ENCODE data around the gene MTHFD1L. TPM values are rescaled to one million over a fixed set of nuclear protein-coding genes. Genes with fewer than 3 reads are reported as not detected.

MTHFD1L gene
- total RNA-seq, 1 donor, result 4.0 TPM

DNA sequence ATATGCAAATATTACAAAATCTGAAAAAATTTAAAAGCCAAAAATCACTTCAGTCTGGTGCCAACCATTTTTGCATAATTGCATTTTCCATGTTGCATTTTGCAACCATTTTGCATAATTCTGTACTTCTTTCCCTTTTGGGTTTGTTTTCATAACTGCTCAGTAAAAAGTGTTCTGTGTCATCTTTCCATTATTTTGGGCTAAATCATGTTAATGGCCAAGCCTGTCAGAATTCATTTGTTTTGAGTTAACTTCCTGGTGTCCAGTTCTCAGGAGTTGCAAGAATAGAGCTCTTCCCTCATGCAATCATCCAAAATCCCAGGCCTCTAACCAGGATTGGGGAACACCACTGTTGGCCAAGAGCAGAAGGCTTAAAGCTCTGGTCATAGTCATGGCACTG, 133.6 kb downstream of the MTHFD1L start:
- H3K9me3 ChIP-seq (ENCODE audit: low read depth, low read length), result no peaks in the 10 kb centered on the region
- peaks cover 8% of the 10 kb centered on the region for H3K4me1 ChIP-seq (ENCODE audit: insufficient read depth, low read length)
- no peak overlapping the region for H3K4me3 ChIP-seq (ENCODE audit: low read length)
- no peaks in the 10 kb centered on the region for H3K27me3 ChIP-seq (ENCODE audit: insufficient read depth, low read length)

DNA sequence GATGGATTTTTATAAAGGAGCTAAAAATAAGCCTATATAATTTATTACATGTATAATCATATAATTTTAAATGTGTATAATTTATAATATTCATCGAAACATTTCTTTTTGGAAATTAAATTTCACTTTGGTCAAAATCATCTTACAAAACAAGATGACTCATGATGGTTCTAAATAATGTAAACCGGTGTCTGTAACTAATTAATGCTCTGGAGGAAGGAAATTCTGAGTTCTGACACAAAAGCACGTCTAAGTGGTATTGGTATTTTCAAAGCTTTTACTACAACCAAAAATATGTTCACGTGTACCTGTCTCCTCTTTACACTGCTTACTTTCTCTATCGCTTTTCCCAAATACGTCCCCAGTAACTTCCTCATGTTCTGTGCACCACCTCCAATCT, 134.1 kb downstream of the MTHFD1L start:
- Histone ChIP-seq H3K27me3 (ENCODE audit: insufficient read depth, low read length) (no peaks in the 10 kb centered on the region), H3K4me3 (ENCODE audit: low read length) (no peak overlapping the region), H3K4me1 (ENCODE audit: insufficient read depth, low read length) (peaks cover 13% of the 10 kb centered on the region), H3K9me3 (ENCODE audit: low read depth, low read length) (no peaks in the 10 kb centered on the region)

DNA sequence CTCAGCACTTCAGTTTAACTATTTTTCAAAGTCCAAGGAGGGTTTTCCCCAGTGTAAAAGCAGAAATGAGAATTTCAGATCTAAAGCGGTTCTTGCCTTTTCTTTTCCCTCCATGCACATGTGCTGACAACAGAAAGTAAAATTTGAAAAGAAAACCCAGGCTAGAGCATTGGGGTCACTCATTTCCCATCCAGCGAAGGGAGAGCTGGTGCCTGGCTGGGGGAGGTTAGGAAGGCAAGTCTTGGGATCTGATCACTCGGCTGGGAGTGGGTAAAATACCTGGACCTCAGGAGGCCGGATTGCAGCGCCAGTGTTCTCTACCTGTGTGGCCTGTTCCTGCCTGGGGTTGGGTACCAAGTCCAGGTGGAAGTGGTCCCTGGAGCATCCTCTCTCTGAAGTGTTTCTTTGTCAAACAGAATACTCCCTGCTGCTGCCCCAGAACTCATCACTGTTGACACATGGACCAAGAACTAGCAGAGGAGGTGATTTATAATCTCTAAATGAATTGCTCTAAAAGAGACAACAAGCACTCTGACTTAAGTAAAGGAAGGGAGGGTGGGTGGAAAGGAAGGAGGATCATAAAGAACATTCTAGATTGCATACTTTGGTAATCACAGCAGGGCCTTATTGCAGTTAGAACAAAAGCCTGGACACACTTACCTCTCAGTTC, 136.0 kb downstream of the MTHFD1L start:
- Histone ChIP-seq H3K4me1 (ENCODE audit: insufficient read depth, low read length) (peaks cover 30% of the 10 kb centered on the region), H3K27me3 (ENCODE audit: insufficient read depth, low read length) (no peaks in the 10 kb centered on the region), H3K4me3 (ENCODE audit: low read length) (no peak overlapping the region), H3K9me3 (ENCODE audit: low read depth, low read length) (no peaks in the 10 kb centered on the region)

DNA sequence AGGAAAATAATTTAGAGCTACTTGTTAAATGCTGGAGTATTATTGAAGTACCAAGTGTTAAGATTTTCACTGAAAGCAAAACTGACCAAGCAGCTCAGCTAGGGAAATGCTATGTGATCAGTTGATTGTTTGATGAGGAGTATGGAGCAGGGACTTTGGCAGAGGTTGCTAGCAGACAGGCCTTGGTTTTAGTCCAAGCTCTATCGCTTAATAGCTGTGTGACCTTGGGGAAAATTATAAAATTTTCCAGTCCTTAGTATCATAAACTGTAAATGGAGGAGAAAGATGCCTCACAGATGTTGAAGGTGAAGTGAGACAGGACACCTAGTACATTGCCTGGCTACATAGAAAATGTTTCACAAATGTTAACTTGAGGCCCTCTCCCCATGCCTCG, 136.6 kb downstream of the MTHFD1L start:
- Histone ChIP-seq H3K4me1 (ENCODE audit: insufficient read depth, low read length) (peaks cover 36% of the 10 kb centered on the region), H3K4me3 (ENCODE audit: low read length) (no peak overlapping the region), H3K27me3 (ENCODE audit: insufficient read depth, low read length) (no peaks in the 10 kb centered on the region), H3K9me3 (ENCODE audit: low read depth, low read length) (no peaks in the 10 kb centered on the region)

DNA sequence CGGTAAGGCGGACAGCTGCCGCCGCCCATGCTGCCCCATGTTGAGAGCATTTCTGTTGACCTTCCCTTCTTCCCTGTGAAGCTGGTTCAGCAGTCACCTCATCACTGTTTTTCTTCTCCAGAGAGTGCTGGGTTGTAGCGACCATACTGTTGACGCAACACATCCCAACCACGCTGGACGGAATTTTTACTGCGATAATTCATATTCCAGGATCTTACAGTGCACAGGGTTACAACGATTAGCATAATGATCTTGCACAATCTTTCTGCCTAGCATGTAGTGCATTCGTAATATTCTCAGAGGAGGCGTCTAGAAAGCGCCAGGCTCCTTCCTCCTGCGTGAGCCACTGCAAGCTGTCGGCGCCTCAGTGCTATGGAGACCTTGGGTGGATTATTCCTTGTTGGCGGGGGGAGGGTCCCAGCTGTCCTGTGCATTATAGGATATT, 137.0 kb downstream of the MTHFD1L start:
- peaks cover 39% of the 10 kb centered on the region for H3K4me1 ChIP-seq (ENCODE audit: insufficient read depth, low read length)
- H3K27me3 ChIP-seq (ENCODE audit: insufficient read depth, low read length), result no peaks in the 10 kb centered on the region
- H3K4me3 ChIP-seq (ENCODE audit: low read length), result no peak overlapping the region
- no peaks in the 10 kb centered on the region for H3K9me3 ChIP-seq (ENCODE audit: low read depth, low read length)

DNA sequence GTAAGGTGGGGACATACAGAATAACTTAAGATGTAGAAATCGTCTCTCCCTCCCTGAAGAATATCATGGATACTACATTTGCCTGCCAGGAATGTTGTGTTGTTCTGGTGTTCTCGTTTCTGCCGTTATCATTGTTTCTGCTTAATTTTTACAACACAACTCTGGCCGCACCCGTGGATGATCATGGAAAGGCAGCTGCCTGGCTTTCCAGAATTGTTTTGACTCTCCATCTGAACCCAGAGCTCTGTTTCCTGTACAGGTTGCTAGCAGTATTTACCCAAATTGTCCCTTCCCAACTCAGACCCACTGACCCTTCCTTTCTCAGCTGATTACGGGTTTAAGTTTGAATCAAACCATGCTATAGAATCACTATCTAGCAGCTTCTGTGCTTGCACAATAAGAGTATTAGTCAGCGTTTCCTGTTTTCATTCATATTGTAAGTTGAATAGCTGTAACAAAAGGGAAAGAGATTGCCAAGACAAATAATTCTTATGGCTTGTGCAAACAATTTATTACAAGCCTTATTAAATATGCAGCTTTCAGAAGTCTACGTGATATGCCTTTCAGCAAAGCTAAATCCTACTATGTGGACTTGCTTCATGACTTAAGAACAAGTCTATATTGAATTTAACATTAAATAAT, 139.0 kb downstream of the MTHFD1L start:
- Histone ChIP-seq H3K4me1 (ENCODE audit: insufficient read depth, low read length) (peaks cover 39% of the 10 kb centered on the region), H3K27me3 (ENCODE audit: insufficient read depth, low read length) (no peaks in the 10 kb centered on the region), H3K9me3 (ENCODE audit: low read depth, low read length) (no peaks in the 10 kb centered on the region), H3K4me3 (ENCODE audit: low read length) (no peak overlapping the region)

DNA sequence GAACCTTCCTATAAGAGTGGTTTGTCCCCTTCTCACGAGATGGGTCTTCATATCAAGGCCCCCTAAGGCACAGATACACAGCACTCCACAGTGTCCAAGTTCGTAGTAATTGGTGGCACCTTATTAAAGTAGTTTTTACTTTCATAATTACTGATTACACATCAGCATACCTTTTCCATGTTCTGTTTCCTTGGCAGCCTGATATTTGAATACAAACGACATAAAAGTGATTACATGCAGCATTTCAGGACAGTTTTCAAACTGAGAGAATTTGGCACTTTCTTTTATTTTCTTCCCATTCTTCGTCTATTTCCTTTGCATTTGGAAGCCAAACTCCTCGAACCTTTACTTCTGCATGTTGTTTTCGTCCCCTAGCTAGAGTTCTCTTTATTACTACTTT, 139.7 kb downstream of the MTHFD1L start:
- Histone ChIP-seq H3K4me1 (ENCODE audit: insufficient read depth, low read length) (peaks cover 39% of the 10 kb centered on the region), H3K27me3 (ENCODE audit: insufficient read depth, low read length) (no peaks in the 10 kb centered on the region), H3K9me3 (ENCODE audit: low read depth, low read length) (no peaks in the 10 kb centered on the region), H3K4me3 (ENCODE audit: low read length) (no peak overlapping the region)

DNA sequence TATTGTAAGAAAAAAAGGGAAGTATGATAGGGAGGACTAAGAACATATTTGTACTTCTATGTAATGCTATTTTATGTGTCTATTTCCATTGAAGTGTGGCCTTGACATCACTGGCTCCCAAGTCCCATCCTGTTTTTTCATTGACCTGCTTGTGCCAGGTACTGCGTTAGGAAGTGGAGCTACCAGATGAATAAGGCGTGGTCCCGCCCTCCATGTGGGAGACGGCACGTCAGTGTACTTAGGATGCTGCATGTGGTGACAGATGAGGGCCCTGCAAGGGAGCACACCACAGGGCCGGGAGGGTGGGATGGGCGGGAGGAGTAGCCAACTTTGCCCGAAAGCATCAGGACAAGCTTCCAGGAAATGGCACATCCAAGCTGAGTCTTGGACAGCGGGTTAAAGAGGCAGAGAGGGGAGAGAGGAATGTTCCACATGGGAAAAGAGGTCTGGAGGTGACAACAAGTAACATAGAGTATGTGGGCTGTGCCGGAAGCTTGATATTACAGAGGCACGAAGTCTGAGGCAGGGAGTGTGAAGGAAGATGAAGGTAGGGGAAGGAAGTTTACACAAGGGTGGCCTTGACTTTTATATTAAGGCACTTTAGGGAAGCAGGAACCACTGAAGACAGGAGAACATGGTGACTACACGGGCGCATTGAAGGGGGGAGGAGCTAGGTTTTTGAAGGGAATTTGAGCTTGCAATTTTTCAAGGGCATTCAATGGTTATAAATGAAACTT, 140.6 kb downstream of the MTHFD1L start:
- Histone ChIP-seq H3K4me1 (ENCODE audit: insufficient read depth, low read length) (peaks cover 39% of the 10 kb centered on the region), H3K9me3 (ENCODE audit: low read depth, low read length) (no peaks in the 10 kb centered on the region), H3K4me3 (ENCODE audit: low read length) (no peak overlapping the region), H3K27me3 (ENCODE audit: insufficient read depth, low read length) (no peaks in the 10 kb centered on the region)

DNA sequence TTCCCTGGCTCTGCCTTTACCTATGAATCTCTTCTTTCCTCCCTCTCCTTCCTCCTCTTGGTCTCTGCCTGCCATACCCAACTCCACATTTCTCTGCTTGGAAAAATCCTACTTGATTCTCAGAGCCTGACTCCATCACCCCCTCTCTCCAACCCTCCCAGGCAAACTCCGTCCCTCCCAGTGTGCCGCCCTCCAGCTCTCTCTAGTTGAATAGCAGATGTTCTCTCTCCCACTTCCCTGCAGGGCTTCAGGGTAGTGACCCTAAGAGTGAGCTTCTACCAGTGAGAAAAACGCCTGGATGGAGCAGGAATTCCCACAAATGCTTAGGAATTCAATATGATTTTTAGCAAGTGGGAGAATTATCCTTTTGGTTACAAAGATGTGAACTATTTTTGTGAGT, 141.6 kb downstream of the MTHFD1L start:
- Histone ChIP-seq H3K4me1 (ENCODE audit: insufficient read depth, low read length) (peaks cover 39% of the 10 kb centered on the region), H3K4me3 (ENCODE audit: low read length) (no peak overlapping the region), H3K9me3 (ENCODE audit: low read depth, low read length) (no peaks in the 10 kb centered on the region), H3K27me3 (ENCODE audit: insufficient read depth, low read length) (no peaks in the 10 kb centered on the region)

DNA sequence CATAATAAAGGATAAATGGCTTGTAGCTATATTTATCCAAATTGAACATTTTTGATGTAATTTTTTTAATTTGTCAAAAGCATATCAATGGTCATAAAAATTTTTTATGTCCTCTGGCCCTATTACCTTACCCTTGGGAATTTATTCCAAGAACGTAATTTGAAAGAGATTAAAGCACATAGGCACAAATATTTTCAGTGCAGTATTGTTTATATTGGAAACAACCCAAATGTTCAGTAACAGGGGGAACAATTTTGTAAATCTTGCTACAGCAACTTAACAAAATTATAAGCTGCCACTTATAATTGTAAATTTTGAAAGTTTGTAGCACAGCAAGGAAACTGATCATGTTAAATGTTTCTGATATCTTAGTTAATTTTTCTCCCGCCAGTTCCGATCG, 142.4 kb downstream of the MTHFD1L start:
- H3K9me3 ChIP-seq (ENCODE audit: low read depth, low read length), result no peaks in the 10 kb centered on the region
- no peak overlapping the region for H3K4me3 ChIP-seq (ENCODE audit: low read length)
- no peaks in the 10 kb centered on the region for H3K27me3 ChIP-seq (ENCODE audit: insufficient read depth, low read length)
- peaks cover 39% of the 10 kb centered on the region for H3K4me1 ChIP-seq (ENCODE audit: insufficient read depth, low read length)

DNA sequence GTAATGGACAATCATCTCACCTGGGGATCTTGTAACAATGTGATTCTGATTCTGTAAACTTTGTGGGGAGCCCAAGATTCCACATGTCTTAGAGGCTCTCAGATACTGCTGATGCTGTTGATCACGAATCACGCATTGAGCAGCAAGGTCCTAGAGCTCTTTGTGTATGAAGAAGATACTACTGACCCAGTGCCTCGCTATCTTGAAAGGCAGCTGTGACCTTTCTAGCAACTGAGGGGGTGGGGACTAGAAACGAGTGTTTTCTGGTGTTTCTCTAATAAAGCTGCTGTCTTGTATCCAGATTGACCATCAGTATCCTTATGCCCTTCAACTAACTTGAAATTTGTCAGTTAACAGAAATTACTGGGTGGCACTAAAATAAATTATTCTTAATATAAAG, 142.9 kb downstream of the MTHFD1L start:
- Histone ChIP-seq H3K27me3 (ENCODE audit: insufficient read depth, low read length) (no peaks in the 10 kb centered on the region), H3K4me1 (ENCODE audit: insufficient read depth, low read length) (peaks cover 38% of the 10 kb centered on the region), H3K4me3 (ENCODE audit: low read length) (no peak overlapping the region), H3K9me3 (ENCODE audit: low read depth, low read length) (no peaks in the 10 kb centered on the region)

DNA sequence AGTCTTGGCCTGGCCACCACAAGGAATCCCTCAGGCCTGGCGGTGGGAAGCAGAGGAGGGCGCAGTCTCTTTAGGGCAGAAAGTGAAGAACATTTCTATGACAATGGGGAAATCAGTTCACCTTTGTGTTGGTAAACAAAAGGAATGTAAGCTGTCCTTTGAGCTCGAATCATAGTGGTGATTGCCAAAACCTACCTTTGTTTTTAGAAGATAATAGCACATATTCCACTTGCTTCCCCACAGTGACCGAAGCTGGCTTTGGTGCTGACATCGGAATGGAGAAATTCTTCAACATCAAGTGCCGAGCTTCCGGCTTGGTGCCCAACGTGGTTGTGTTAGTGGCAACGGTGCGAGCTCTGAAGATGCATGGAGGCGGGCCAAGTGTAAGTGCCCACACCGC, 144.1 kb downstream of the MTHFD1L start:
- Histone ChIP-seq H3K4me3 (ENCODE audit: low read length) (no peak overlapping the region), H3K27me3 (ENCODE audit: insufficient read depth, low read length) (no peaks in the 10 kb centered on the region), H3K4me1 (ENCODE audit: insufficient read depth, low read length) (peaks cover 26% of the 10 kb centered on the region), H3K9me3 (ENCODE audit: low read depth, low read length) (no peaks in the 10 kb centered on the region)

DNA sequence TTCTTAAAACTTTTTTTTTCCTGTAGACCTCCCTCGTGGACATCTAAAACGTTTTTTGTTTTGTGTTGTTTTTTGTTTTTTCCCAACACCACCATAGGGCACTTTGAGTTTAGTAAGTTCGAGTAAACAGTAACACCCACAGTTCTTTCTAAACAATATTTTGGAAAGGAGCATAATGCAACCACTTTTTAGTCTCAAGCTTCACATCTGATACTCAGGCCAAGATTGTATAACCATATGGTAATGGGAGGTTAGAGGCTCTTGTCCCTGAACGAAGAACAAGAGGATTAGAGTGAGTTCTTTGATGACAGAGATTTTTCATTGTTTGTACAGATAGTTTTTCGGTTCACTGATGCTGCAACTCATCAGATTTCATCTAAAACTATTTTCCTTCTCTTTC, 144.6 kb downstream of the MTHFD1L start:
- Histone ChIP-seq H3K9me3 (ENCODE audit: low read depth, low read length) (no peaks in the 10 kb centered on the region), H3K27me3 (ENCODE audit: insufficient read depth, low read length) (no peaks in the 10 kb centered on the region), H3K4me3 (ENCODE audit: low read length) (no peak overlapping the region), H3K4me1 (ENCODE audit: insufficient read depth, low read length) (peaks cover 23% of the 10 kb centered on the region)

DNA sequence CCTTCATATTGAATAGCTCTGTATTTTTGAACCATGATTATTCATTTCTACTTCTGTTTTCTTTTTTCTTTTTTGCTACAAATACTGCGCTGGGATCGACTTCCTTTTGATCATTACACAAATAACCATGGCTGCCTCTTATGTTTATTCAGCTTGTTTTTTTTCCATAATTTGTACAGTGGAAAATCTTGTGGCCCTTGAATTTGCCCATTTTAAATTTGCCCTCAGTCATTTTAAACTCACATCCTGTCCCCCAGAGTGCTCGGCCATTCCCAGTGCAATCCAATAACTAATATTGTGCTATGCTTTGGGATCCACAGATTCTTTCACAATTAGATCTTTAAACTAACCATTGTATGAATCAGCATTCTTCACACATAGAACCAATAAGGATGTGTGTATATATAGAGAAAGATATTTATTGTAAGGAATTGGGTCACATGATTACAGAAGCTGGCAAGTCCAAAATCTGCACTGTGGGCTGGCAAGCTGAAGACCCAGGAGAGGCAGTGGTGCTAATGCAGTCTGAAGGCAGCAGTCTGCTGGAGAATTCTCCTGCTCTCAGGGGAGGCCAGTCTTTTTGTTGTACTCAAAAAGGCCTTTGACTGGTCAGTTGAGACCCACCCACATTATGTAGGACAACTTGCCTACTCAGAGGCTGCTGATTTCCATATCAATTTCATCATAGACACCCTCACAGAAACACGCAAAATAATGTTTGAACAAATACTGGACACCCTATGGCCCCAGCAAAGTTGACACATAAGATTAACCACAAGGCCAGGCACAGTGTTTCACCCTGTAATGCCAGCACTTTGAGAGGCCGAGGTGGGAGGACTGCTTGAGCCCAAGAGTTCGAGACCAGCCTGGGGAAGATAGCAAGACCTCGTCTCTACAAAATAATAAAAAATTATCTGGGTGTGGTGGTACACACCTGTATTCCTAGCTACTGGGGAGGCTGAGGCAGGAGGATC, 147.1 kb downstream of the MTHFD1L start:
- Histone ChIP-seq H3K9me3 (ENCODE audit: low read depth, low read length) (no peaks in the 10 kb centered on the region), H3K27me3 (ENCODE audit: insufficient read depth, low read length) (no peaks in the 10 kb centered on the region), H3K4me3 (ENCODE audit: low read length) (no peak overlapping the region), H3K4me1 (ENCODE audit: insufficient read depth, low read length) (no peaks in the 10 kb centered on the region)

All from mononuclear cell (primary cell).